Measurements from ENCODE around the gene STXBP1. TPM values are rescaled to one million over a fixed set of nuclear protein-coding genes. Genes with fewer than 3 reads are reported as not detected.

Gene STXBP1
- total and polyA plus RNA-seq, 2 of the 13 experiments (the other 11 are each of a cell fraction or from before 2014, with no cell fraction given) = 2.9 TPM

DNA sequence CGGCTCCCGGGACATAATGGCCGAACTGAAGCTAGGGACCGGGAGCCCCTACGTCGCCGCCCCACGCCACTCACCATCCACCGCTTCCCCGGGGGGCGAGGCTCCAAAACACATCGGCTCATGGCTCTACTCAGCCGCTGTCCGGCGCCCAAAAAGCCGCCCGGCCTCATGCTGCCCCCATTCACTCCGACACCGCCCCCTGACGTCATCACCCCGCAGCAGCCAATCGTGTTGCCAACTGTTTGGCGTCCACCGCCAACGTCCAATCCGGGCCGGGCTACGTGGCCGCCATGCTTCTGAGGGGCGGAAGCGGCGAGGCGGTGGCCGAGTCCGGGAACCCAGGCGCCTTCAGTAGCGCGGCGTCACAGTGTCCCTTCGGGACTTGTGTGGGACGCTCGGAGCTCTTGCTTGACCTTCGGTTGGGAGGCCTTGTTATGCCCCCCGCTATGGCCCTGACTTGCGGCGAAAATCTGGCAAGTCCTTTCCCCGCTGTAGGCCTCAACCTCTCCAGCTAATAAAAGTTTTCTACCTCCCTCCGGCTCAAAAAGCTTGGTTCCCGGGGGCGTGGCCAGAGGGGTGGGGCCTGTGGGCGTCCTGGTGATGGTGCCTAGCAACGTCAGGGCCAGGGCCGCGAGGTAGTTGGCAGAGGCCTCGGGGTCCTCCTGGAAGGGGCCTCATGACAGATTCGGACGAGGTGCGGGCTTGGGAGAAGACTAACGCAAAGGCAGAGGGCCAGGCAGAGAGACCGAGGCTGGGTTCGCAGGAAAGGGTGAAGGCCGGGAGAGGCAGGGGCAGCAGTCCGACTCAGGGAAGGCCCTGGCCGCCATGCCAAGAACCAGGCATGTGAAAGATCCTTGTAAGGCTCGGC, 103.6 kb downstream of the STXBP1 start, which contains the start of the genes PTRH1 and TTC16 (continued):
- TF ChIP-seq, protein P1, sequence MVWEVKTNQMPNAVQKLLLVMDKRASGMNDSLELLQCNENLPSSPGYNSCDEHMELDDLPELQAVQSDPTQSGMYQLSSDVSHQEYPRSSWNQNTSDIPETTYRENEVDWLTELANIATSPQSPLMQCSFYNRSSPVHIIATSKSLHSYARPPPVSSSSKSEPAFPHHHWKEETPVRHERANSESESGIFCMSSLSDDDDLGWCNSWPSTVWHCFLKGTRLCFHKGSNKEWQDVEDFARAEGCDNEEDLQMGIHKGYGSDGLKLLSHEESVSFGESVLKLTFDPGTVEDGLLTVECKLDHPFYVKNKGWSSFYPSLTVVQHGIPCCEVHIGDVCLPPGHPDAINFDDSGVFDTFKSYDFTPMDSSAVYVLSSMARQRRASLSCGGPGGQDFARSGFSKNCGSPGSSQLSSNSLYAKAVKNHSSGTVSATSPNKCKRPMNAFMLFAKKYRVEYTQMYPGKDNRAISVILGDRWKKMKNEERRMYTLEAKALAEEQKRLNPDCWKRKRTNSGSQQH (CRISPR knock-in tag; IDR thresholded peaks at IDR 0.05; ENCODE audit: low read depth) = no peak
- TF ChIP-seq SALL1 (CRISPR knock-in tag; IDR thresholded peaks at IDR 0.05) (peak; percentile 29; the same call in 1 of the 2 replicates), SP2 (CRISPR knock-in tag; IDR thresholded peaks at IDR 0.05) (peak; percentile 89), AHR (CRISPR knock-in tag; IDR thresholded peaks at IDR 0.05) (no peak), CC2D1A (CRISPR knock-in tag; IDR thresholded peaks at IDR 0.05) (no peak), ZKSCAN1 (IDR thresholded peaks at IDR 0.05; ENCODE audit: low read length) (0 out of 2 replicates have a peak, but pooled peaks have one; percentile 5), ZNF749 (CRISPR knock-in tag; IDR thresholded peaks at IDR 0.05; ENCODE audit: borderline replicate concordance) (no peak; the same call in 1 of the 2 replicates), HOXD1 (CRISPR knock-in tag; IDR thresholded peaks at IDR 0.05) (0 out of 2 replicates have a peak, but pooled peaks have one; percentile 67), CHD2 (IDR thresholded peaks at IDR 0.05; ENCODE audit: low read depth, low read length) (peak; percentile 59; the same call in 1 of the 2 replicates), DNMT3B (CRISPR knock-in tag; conservative IDR thresholded peaks at IDR 0.05) (no peak), HNRNPH1 (optimal IDR thresholded peaks at IDR 0.05; ENCODE audit: low read depth, low read length) (no peak)
- TF ChIP-seq, protein P2, sequence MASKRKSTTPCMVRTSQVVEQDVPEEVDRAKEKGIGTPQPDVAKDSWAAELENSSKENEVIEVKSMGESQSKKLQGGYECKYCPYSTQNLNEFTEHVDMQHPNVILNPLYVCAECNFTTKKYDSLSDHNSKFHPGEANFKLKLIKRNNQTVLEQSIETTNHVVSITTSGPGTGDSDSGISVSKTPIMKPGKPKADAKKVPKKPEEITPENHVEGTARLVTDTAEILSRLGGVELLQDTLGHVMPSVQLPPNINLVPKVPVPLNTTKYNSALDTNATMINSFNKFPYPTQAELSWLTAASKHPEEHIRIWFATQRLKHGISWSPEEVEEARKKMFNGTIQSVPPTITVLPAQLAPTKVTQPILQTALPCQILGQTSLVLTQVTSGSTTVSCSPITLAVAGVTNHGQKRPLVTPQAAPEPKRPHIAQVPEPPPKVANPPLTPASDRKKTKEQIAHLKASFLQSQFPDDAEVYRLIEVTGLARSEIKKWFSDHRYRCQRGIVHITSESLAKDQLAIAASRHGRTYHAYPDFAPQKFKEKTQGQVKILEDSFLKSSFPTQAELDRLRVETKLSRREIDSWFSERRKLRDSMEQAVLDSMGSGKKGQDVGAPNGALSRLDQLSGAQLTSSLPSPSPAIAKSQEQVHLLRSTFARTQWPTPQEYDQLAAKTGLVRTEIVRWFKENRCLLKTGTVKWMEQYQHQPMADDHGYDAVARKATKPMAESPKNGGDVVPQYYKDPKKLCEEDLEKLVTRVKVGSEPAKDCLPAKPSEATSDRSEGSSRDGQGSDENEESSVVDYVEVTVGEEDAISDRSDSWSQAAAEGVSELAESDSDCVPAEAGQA (IDR thresholded peaks at IDR 0.05; ENCODE audit: low read depth) = peak; percentile 96
- TF ChIP-seq, protein P2 (CRISPR knock-in tag; IDR thresholded peaks at IDR 0.05; ENCODE audit: borderline replicate concordance) = no peak
- TF ChIP-seq, protein P3, sequence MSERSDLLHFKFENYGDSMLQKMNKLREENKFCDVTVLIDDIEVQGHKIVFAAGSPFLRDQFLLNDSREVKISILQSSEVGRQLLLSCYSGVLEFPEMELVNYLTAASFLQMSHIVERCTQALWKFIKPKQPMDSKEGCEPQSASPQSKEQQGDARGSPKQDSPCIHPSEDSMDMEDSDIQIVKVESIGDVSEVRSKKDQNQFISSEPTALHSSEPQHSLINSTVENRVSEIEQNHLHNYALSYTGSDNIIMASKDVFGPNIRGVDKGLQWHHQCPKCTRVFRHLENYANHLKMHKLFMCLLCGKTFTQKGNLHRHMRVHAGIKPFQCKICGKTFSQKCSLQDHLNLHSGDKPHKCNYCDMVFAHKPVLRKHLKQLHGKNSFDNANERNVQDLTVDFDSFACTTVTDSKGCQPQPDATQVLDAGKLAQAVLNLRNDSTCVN (CRISPR knock-in tag; IDR thresholded peaks at IDR 0.05; ENCODE audit: borderline replicate concordance) = no peak
- TF ChIP-seq, protein P4, sequence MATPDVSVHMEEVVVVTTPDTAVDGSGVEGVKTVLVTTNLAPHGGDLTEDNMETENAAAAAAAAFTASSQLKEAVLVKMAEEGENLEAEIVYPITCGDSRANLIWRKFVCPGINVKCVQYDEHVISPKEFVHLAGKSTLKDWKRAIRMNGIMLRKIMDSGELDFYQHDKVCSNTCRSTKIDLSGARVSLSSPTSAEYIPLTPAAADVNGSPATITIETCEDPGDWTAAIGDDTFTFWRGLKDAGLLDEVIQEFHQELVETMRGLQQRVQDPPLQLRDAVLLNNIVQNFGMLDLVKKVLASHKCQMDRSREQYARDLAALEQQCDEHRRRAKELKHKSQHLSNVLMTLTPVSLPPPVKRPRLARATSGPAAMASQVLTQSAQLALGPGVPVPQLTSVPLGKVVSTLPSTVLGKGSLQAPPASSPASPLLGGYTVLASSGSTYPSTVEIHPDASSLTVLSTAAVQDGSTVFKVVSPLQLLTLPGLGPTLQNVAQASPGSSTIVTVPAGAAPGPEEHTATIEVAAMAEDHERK (CRISPR knock-in tag; IDR thresholded peaks at IDR 0.05; ENCODE audit: low read depth) = peak; percentile 76
- TF ChIP-seq, protein P5, sequence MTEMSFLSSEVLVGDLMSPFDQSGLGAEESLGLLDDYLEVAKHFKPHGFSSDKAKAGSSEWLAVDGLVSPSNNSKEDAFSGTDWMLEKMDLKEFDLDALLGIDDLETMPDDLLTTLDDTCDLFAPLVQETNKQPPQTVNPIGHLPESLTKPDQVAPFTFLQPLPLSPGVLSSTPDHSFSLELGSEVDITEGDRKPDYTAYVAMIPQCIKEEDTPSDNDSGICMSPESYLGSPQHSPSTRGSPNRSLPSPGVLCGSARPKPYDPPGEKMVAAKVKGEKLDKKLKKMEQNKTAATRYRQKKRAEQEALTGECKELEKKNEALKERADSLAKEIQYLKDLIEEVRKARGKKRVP (CRISPR knock-in tag; IDR thresholded peaks at IDR 0.05) = no peak
- TF ChIP-seq, protein P6, sequence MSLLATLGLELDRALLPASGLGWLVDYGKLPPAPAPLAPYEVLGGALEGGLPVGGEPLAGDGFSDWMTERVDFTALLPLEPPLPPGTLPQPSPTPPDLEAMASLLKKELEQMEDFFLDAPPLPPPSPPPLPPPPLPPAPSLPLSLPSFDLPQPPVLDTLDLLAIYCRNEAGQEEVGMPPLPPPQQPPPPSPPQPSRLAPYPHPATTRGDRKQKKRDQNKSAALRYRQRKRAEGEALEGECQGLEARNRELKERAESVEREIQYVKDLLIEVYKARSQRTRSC (CRISPR knock-in tag; IDR thresholded peaks at IDR 0.05; ENCODE audit: low read depth) = no peak

Data from HepG2 (cell line).